NCI-H2081 (cell line): ENCODE measurements around the gene ERFE.

Source experiments
- DNase-seq, 2 experiments: peaks; one replicate each; lab custom pipeline; 2025; lab: John Stamatoyannopoulos, UW

ERFE gene

GRCh38 chr2:238216651-238217184, 57.9 kb downstream of the ERFE start:
- no peak for DNase-seq
